H1 (cell line): ENCODE measurements around the gene ALOX15B. TPM values are rescaled to one million over a fixed set of nuclear protein-coding genes. Genes with fewer than 3 reads are reported as not detected.

Experiments used
- POLR2AphosphoS5 ChIP-seq: IDR thresholded peaks from 2 replicates; pipeline ENCODE4 v1.6.1; 2011; ENCODE audit warnings: low read depth, low read length
- SIN3A ChIP-seq, 2 experiments: IDR thresholded peaks in 1 of 2; conservative IDR thresholded peaks in 1 of 2; 2 replicates each; pipeline ENCODE4 v1.6.1; 2011 to 2012; ENCODE audit warnings: low read length in 2 of 2, improper control_type of control experiment in 1 of 2, low read depth in 1 of 2, mild to moderate bottlenecking in 1 of 2
- SUZ12 ChIP-seq: fragments of 200-600 bp; sonication (generic); IDR thresholded peaks from 2 replicates; pipeline ENCODE4 v1.6.1; 2012; ENCODE audit warnings: mild to moderate bottlenecking, inconsistent platforms, low read length, moderate library complexity, mixed read lengths
- polyA plus RNA-seq, 7 experiments: library from polyadenylated mRNA; depleted of rRNA in 3 of 7; stranded (reverse) in 5 of 7; unstranded in 2 of 7; fragments of >200 nt in 5 of 7; fragments of 200-250 nt in 2 of 7; gene quantifications; 1 replicate in 5 of 7; 2 replicates in 1 of 7; 4 replicates in 1 of 7; pipeline versions ENCODE4 v1.2.1 to v1.2.3, GENCODE V29; 2011 to 2013; ENCODE audit warnings: missing spikeins in 2 of 7, mixed read lengths in 2 of 7
- total RNA-seq: library from RNA; stranded (reverse); fragmentation: NEBNext Ultra II Directional; extraction: Animal tissue kit (Norgen Biotek cat#: 25700); gene quantifications from 2 replicates; pipeline ENCODE4 v1.2.1, GENCODE V29; 2021

The ALOX15B gene
- total and polyA plus RNA-seq, 2 of the 8 experiments (the other 6 are each of a cell fraction or from before 2014, with no cell fraction given) = 0.63 to 0.91 TPM

DNA sequence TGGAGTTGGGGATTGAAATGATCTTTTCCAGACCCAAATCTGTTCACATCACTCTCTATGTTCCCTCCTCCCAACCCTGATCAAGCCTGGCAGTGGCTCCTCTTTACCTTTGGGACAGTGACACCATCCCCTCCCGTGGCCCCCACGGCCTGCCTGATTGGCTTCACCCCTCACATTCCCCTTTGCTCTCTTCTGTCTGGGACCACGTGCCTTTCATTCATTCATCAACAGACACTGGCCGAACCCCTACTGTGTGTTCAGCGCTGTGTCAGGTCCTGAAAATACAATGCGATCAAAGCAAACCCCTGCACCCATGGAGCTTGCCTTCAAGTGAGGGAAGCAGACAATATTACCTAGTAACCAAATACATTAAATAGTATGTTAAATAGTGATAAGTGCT is 50.9 kb downstream of the ALOX15B start (continued):
- TF ChIP-seq SUZ12 = no peak
- TF ChIP-seq SIN3A (conservative IDR thresholded peaks at IDR 0.05 in 1 of 2, IDR thresholded peaks at IDR 0.05 in 1 of 2; ENCODE audit: low read depth in 1 of 2, low read length in 2 of 2) = no peak
- no peak for TF ChIP-seq POLR2AphosphoS5
